ENCODE measurements around the gene NDUFA6. TPM values are rescaled to one million over a fixed set of nuclear protein-coding genes. Genes with fewer than 3 reads are reported as not detected.

The NDUFA6 gene
- total and polyA plus RNA-seq, 2 of the 13 experiments (the other 11 are each of a cell fraction or from before 2014, with no cell fraction given), result 68.5 to 87.8 TPM

GRCh38 chr22:42070517-42071422 is 19.8 kb downstream of the NDUFA6 start, which contains the start of gene NAGA (continued):
- TF ChIP-seq ZBED4 (CRISPR knock-in tag; IDR thresholded peaks at IDR 0.05; ENCODE audit: borderline replicate concordance), result no peak; the same call in none of the 2 replicates
- TF ChIP-seq BCLAF1 (IDR thresholded peaks at IDR 0.05), result no peak
- no peak for TF ChIP-seq ZBTB46 (CRISPR knock-in tag; IDR thresholded peaks at IDR 0.05; ENCODE audit: borderline replicate concordance)
- TF ChIP-seq ZNF142 (CRISPR knock-in tag; IDR thresholded peaks at IDR 0.05), result peak; percentile 63
- TF ChIP-seq ATF4 (CRISPR knock-in tag; IDR thresholded peaks at IDR 0.05), result peak in 1 of 2 experiments; percentile 50; a peak in 1 of 4 replicates
- peak; percentile 33; the same call in 1 of the 2 replicates for TF ChIP-seq FOXC1 (CRISPR knock-in tag; IDR thresholded peaks at IDR 0.05; ENCODE audit: borderline replicate concordance)
- peak; percentile 82; the same call in 1 of the 2 replicates for TF ChIP-seq ZFP82 (CRISPR knock-in tag; IDR thresholded peaks at IDR 0.05; ENCODE audit: borderline replicate concordance)
- TF ChIP-seq FOSL1 (CRISPR knock-in tag; IDR thresholded peaks at IDR 0.05; ENCODE audit: borderline replicate concordance), result no peak
- 0 out of 2 replicates have a peak, but pooled peaks have one; percentile 74 for TF ChIP-seq TMF1 (CRISPR knock-in tag; IDR thresholded peaks at IDR 0.05; ENCODE audit: low read depth)
- peak; percentile 66; the same call in 1 of the 2 replicates for TF ChIP-seq NR2C2 (CRISPR knock-in tag; IDR thresholded peaks at IDR 0.05; ENCODE audit: borderline replicate concordance)

All from HepG2 (cell line).